Transverse colon (tissue), 4 donors: ENCODE results near the gene ABCC1.

Source experiments
- EP300 ChIP-seq: sonication (generic); formaldehyde crosslinking; IDR thresholded peaks from one replicate; pipeline ENCODE4 v1.6.1; 2017; ENCODE audit warnings: antibody characterized with exemption, low read depth
- POLR2A ChIP-seq: fragments of 450-650 bp; IDR thresholded peaks from one replicate; pipeline ENCODE4 v1.6.1; 2016; ENCODE audit warnings: antibody characterized with exemption, mild to moderate bottlenecking, moderate library complexity
- POLR2AphosphoS5 ChIP-seq, 3 donors: sonication (generic); formaldehyde crosslinking; IDR thresholded peaks; one replicate each; pipeline ENCODE4 v1.6.1; 2016; ENCODE audit warnings: antibody characterized with exemption in 3 of 3
- TF ChIP-seq, protein P1 (sequence below), 5 experiments: fragments of 200-600 bp in 3 of 5; fragments of 450-650 bp in 2 of 5; sonication (generic) in 3 of 5; IDR thresholded peaks; 1 replicate in 2 of 5; 2 replicates in 3 of 5; pipeline ENCODE4 v1.5.1; 2016 to 2017; ENCODE audit warnings: antibody characterized with exemption in 5 of 5, inconsistent platforms in 3 of 5, mild to moderate bottlenecking in 2 of 5, moderate library complexity in 1 of 5

GRCh38 chr16:16188827-16189226, 239.4 kb downstream of the ABCC1 start:
- TF ChIP-seq EP300 (no peak), POLR2AphosphoS5 (IDR thresholded peaks at IDR 0.05) (no peak), POLR2A (no peak)
- TF ChIP-seq, protein P1, sequence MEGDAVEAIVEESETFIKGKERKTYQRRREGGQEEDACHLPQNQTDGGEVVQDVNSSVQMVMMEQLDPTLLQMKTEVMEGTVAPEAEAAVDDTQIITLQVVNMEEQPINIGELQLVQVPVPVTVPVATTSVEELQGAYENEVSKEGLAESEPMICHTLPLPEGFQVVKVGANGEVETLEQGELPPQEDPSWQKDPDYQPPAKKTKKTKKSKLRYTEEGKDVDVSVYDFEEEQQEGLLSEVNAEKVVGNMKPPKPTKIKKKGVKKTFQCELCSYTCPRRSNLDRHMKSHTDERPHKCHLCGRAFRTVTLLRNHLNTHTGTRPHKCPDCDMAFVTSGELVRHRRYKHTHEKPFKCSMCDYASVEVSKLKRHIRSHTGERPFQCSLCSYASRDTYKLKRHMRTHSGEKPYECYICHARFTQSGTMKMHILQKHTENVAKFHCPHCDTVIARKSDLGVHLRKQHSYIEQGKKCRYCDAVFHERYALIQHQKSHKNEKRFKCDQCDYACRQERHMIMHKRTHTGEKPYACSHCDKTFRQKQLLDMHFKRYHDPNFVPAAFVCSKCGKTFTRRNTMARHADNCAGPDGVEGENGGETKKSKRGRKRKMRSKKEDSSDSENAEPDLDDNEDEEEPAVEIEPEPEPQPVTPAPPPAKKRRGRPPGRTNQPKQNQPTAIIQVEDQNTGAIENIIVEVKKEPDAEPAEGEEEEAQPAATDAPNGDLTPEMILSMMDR (IDR thresholded peaks at IDR 0.05) = no peak
